Heart left ventricle (tissue), 16 donors: ENCODE data around the gene SLC2A8. TPM values are rescaled to one million over a fixed set of nuclear protein-coding genes. Genes with fewer than 3 reads are reported as not detected.
A peak's percentile ranks its signal among the peaks of the same experiment; 100 is the strongest.

Experiments
- ATAC-seq, 4 donors: fragments of 200-7000 bp; cut with Tn5 transposase; one replicate each; pipeline ENCODE4 v1.9.1; 2020 to 2022; ENCODE audit warnings: moderate library complexity in 4 of 4, mild to moderate bottlenecking in 3 of 4, moderate number of reproducible peaks in 1 of 4
- DNase-seq, 5 donors: peaks; one replicate each; pipeline ENCODE4 v3.0.0-alpha.2; 2020
- H3K27ac ChIP-seq, 12 donors: fragments of 200-600 bp; sonication (generic) in 4 of 12; one replicate each; pipeline versions ENCODE4 v1.5.0 to v1.8.0; 2016 to 2022; ENCODE audit warnings: mild to moderate bottlenecking in 2 of 12
- H3K27me3 ChIP-seq, 9 donors: fragments of 200-600 bp; sonication (generic) in 2 of 9; one replicate each; pipeline versions ENCODE4 v1.5.1 to v1.8.0; 2016 to 2022; ENCODE audit warnings: mild to moderate bottlenecking in 3 of 9
- H3K36me3 ChIP-seq, 9 donors: fragments of 200-600 bp; sonication (generic) in 2 of 9; one replicate each; pipeline versions ENCODE4 v1.5.0 to v1.8.0; 2018 to 2022; ENCODE audit warnings: mild to moderate bottlenecking in 2 of 9
- H3K4me1 ChIP-seq, 12 donors: fragments of 200-600 bp; sonication (generic) in 4 of 12; one replicate each; pipeline versions ENCODE4 v1.5.0 to v1.8.0; 2016 to 2022; ENCODE audit warnings: mild to moderate bottlenecking in 3 of 12
- H3K4me3 ChIP-seq, 12 donors: fragments of 200-600 bp; sonication (generic) in 4 of 12; one replicate each; pipeline versions ENCODE4 v1.5.0 to v1.8.0; 2017 to 2022; ENCODE audit warnings: mild to moderate bottlenecking in 9 of 12, moderate library complexity in 4 of 12
- H3K9me3 ChIP-seq, 12 donors: fragments of 200-600 bp; sonication (generic) in 4 of 12; one replicate each; pipeline versions ENCODE4 v1.5.0 to v1.8.0; 2016 to 2022; ENCODE audit warnings: mild to moderate bottlenecking in 1 of 12
- POLR2A ChIP-seq, 2 donors: fragments of 450-650 bp; IDR thresholded peaks; one replicate each; pipeline ENCODE4 v1.6.1; 2017; ENCODE audit warnings: antibody characterized with exemption in 2 of 2, mild to moderate bottlenecking in 2 of 2, moderate library complexity in 2 of 2
- WGBS, 4 donors: extraction: QIAGEN DNeasy Blood & Tissue Kit in 2 of 4; methylation state at CpG; one replicate each; pipeline versions ENCODE4 v1.1.5 to v1.1.7; 2013 to 2018; 5-methylcytosine and 5-hydroxymethylcytosine counted together
- intact Hi-C, 10 donors: fragments of 100-400 bp; cut with DNase I; formaldehyde crosslinking; loops; one replicate each; pipeline versions ENCODE4 v1.11.1 to v1.14.2; 2022
- long read RNA-seq, 3 donors: library from polyadenylated mRNA; unstranded; transcript quantifications; one replicate each; pipeline ENCODE4 v2.0.0, GENCODE V29; 2020 to 2021
- polyA plus RNA-seq, 2 donors: library from polyadenylated mRNA; stranded (reverse); fragments of 200-250 nt; gene quantifications; one replicate each; pipeline ENCODE4 v1.2.3, GENCODE V29; 2013
- total RNA-seq, 9 donors: library from RNA; depleted of rRNA in 2 of 9; stranded (reverse); fragments of >200 nt in 2 of 9; fragmentation: NEBNext Ultra II Directional in 3 of 9; extraction: Animal tissue kit (Norgen Biotek cat#: 25700) in 3 of 9; gene quantifications; one replicate each; pipeline versions ENCODE4 v1.1.0 to v1.2.4, GENCODE V29; 2016 to 2023
- TF ChIP-seq, protein P1 (sequence below), 12 donors: fragments of 200-600 bp; sonication (generic) in 4 of 12; IDR thresholded peaks; one replicate each; pipeline versions ENCODE4 v1.5.0 to v1.8.0; 2018 to 2022; ENCODE audit warnings: antibody characterized with exemption in 12 of 12, mild to moderate bottlenecking in 5 of 12
- donor health status: ischemic (EF 13 %, LVEDD 7.1; RV severe dilation, severe dysfunction).
- donor health status: healthy with polysubstance abuse.
- donor health status: DM: no; HTN: yes; CAD: no.
- donor health status: DM: no; HTN: no; CAD: no.
- donor health status: ischemic (EF 25% LVEDD 6.9; RV normal size, moderate dysfunction).
- donor health status: ischemic (EF 25% LVEDD 5.7; RV mildly dilated, moderate dysfunction).
- donor health status: healthy.
- donor health status: DM: yes; HTN: yes; CAD: no.
- donor health status: ischemic (EF 35%, LVEDD 5.7; RV mildly dilated, moderate dysfunction).
- donor health status: nonischemic (EF 11% LVEDD 7.7; RV severe dilation, severe dysfunction).
- donor health status: DM: yes; HTN: yes; CAD: no.
- donor health status: PGD.
- donor health status: ischemic (EF 29% LVEDD 5.4; RV normal size, mild dysfunction).
- donor health status: nonischemic (EF 23%, LVEDD 6.1; RV moderate dilation, normal function).

Gene SLC2A8, protein sequence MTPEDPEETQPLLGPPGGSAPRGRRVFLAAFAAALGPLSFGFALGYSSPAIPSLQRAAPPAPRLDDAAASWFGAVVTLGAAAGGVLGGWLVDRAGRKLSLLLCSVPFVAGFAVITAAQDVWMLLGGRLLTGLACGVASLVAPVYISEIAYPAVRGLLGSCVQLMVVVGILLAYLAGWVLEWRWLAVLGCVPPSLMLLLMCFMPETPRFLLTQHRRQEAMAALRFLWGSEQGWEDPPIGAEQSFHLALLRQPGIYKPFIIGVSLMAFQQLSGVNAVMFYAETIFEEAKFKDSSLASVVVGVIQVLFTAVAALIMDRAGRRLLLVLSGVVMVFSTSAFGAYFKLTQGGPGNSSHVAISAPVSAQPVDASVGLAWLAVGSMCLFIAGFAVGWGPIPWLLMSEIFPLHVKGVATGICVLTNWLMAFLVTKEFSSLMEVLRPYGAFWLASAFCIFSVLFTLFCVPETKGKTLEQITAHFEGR
- 10 to 100 TPM; 12.1 to 25.0 (median 14.9) TPM for total RNA-seq
- polyA plus RNA-seq: 10 to 100 TPM; 15.6 to 22.1 TPM
- long read RNA-seq, donor 1, transcript SLC2A8-203 (10 exons, 2,172 nt): major isoform, 10 of 40 reads
- long read RNA-seq, donor 1, transcript SLC2A8-215 (8 exons, 1,763 nt): minor isoform, 8 of 40 reads
- long read RNA-seq, donor 1, partial matches to known transcripts: 10 of 40 reads
- long read RNA-seq, donor 1, other reads (novel, unspliced or antisense): 11 of 40 reads
- long read RNA-seq, donor 2, transcript SLC2A8-203 (10 exons, 2,172 nt): major isoform, 18 of 80 reads
- long read RNA-seq, donor 2, transcript SLC2A8-215 (8 exons, 1,763 nt): minor isoform, 9 of 80 reads
- long read RNA-seq, donor 2, partial matches to known transcripts: 20 of 80 reads
- long read RNA-seq, donor 2, other reads (novel, unspliced or antisense): 27 of 80 reads
- long read RNA-seq, donor 3, transcript SLC2A8-203 (10 exons, 2,172 nt): major isoform, 11 of 45 reads
- long read RNA-seq, donor 3, transcript SLC2A8-215 (8 exons, 1,763 nt): minor isoform, 8 of 45 reads
- long read RNA-seq, donor 3, partial matches to known transcripts: 15 of 45 reads
- long read RNA-seq, donor 3, other reads (novel, unspliced or antisense): 10 of 45 reads

DNA sequence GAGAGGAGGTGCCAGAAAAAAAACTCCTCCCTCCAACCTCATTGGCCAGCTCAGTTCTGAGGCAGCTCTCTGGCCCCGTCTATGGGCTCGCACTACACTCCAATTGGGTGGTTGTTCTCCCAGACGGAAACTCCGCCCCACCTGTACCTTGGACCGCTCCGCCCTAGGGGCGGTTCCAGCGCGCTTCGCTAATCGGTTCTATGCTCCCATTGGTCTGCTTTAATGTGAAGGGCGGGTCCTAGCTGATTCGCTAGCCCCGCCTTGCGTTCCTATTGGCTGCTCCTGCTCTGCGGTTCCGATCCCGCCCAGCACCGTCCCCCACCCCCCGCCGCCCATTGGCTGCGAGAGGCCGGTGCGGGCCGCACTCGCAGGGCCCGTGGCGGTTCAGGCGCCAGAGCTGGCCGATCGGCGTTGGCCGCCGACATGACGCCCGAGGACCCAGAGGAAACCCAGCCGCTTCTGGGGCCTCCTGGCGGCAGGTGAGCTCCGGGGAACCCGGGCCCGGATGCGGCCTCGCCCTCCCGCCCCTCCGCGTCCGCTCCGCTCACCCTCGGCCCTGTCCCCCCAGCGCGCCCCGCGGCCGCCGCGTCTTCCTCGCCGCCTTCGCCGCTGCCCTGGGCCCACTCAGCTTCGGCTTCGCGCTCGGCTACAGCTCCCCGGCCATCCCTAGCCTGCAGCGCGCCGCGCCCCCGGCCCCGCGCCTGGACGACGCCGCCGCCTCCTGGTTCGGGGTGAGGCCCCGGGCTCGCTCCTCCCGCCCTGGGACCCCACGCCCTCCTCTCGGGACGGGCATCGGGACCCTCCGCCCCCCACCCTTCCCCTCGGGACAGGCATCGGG is at the start of gene SLC2A8:
SLC2A8 (plus strand) TSS at position 362 of the 838 bp plus-strand sequence; CDS start at position 424, 62 bp downstream.
- Histone ChIP-seq H3K27ac (peak within 1 kb of the TSS; percentile 54 to 96 (median 82)), H3K27me3 (no peaks in the 10 kb centered on the region), H3K4me1 (peaks cover 0 to 26% (median 17%) of the 10 kb centered on the region in 12 donors), H3K36me3 (peaks cover 0 to 38% (median 24%) of the 10 kb centered on the region in 9 donors), H3K9me3 (no peaks in the 10 kb centered on the region), H3K4me3 (peak within 1 kb of the TSS; percentile 66 to 96 (median 82))
- peak; percentile 98 to 99 (median 99) for DNase-seq
- TF ChIP-seq, protein P1, sequence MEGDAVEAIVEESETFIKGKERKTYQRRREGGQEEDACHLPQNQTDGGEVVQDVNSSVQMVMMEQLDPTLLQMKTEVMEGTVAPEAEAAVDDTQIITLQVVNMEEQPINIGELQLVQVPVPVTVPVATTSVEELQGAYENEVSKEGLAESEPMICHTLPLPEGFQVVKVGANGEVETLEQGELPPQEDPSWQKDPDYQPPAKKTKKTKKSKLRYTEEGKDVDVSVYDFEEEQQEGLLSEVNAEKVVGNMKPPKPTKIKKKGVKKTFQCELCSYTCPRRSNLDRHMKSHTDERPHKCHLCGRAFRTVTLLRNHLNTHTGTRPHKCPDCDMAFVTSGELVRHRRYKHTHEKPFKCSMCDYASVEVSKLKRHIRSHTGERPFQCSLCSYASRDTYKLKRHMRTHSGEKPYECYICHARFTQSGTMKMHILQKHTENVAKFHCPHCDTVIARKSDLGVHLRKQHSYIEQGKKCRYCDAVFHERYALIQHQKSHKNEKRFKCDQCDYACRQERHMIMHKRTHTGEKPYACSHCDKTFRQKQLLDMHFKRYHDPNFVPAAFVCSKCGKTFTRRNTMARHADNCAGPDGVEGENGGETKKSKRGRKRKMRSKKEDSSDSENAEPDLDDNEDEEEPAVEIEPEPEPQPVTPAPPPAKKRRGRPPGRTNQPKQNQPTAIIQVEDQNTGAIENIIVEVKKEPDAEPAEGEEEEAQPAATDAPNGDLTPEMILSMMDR (IDR thresholded peaks at IDR 0.05): peak in 9 of 12 donors; percentile 11 to 37 (median 23)
- TF ChIP-seq POLR2A (IDR thresholded peaks at IDR 0.05): peak; percentile 42 to 87
- peak; percentile 96 to 99 (median 98) for ATAC-seq
- intact Hi-C loops: loop anchor here (2.0 to 10.0 kb wide), 9 partner anchors 28 to 180 kb away; partner anchors contain the start of genes LRSAM1 (in 1 of the 10), RPL12 (in 1 of the 10) and ZNF79 (in 1 of the 10)
- WGBS, 4 donors: 0 to 1% (median 1%) methylated on average over 21 to 87 of the region's 87 CpGs

DNA sequence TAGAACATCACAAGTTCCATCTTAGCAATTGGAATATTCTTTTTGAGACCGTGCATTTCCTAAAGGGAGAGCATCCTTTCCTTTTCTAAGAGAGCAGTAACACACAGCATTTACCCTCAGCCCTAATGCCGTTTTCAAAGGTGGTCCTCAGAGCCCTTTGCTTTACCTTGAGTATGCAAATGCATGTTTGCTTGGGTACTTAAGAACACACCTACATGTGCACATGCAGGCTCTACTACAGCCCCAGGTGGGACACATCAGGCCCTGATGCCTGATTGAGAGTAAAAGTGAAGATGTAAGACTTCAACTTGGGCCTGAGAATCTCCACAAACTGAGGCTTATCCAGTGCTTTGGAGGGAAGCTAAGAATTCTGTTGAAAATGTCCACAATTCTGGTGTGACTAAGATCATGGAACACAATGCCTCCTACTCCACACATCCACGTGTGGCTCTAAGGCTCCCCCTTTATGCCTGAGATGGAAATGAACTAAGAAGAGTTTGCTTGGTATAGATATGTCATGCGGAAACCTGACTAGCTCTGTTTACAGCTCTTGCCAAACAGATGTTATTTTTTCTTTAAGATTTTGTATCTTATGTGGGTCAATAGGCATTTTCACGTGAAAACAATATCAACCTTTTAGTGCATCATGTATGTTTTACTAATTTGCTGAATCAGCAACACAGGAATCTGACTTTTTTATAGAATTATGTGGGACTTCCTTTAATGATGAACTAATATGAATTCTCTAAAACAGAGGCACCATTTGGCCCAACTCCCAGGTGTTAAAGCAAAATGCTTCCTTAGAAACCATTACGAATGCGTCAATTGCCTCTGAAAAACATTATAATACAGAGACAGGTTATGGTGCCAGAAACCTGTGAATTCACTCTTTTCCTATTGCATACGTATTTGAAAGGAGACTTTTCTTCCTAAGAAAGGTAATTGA is 48.9 kb upstream of the SLC2A8 start:
- H3K27me3 ChIP-seq: no peaks in the 10 kb centered on the region
- WGBS, 4 donors: 59 to 73% (median 64%) methylated on average over 8 of the region's 8 CpGs
- H3K4me1 ChIP-seq: peaks cover 0 to 49% (median 11%) of the 10 kb centered on the region in 12 donors
- H3K27ac ChIP-seq: peak overlapping the region in 6 of 12 donors; percentile 10 to 47 (median 30)
- DNase-seq (no peak), ATAC-seq (peak in 3 of 4 donors; percentile 59 to 75 (median 73))
- no peak overlapping the region for H3K4me3 ChIP-seq
- H3K9me3 ChIP-seq: no peaks in the 10 kb centered on the region
- TF ChIP-seq POLR2A (IDR thresholded peaks at IDR 0.05): no peak
- TF ChIP-seq, protein P1 (IDR thresholded peaks at IDR 0.05): peak; percentile 27 to 66 (median 50)
- peaks cover 0 to 60% (median 10%) of the 10 kb centered on the region in 9 donors for H3K36me3 ChIP-seq
- intact Hi-C loops: loop anchor here in 9 of 10 donors (2.0 to 10.0 kb wide), 9 partner anchors 36 to 403 kb away; no protein-coding TSS in a partner anchor
